WTC11 (cell line): ENCODE results near the gene CD44.

Experiments used
- ATF2 ChIP-seq: sonication (generic); formaldehyde crosslinking; IDR thresholded peaks from 2 replicates; pipeline ENCODE4 v1.8.1; 2022; ENCODE audit warnings: low read depth, missing genetic modification reagents, borderline replicate concordance
- CDX4 ChIP-seq: fragments of 250-450 bp; sonication (Bioruptor Pico); IDR thresholded peaks from 2 replicates; pipeline ENCODE4 v1.9.0; 2021; ENCODE audit warnings: moderate library complexity, mild to moderate bottlenecking, inconsistent platforms, borderline replicate concordance
- CTCF ChIP-seq: fragments of 200-600 bp; IDR thresholded peaks from 2 replicates; pipeline ENCODE4 v1.8.0; 2022; ENCODE audit warnings: antibody characterized with exemption
- ELF4 ChIP-seq: sonication (generic); formaldehyde crosslinking; IDR thresholded peaks from 2 replicates; pipeline ENCODE4 v1.8.1; 2022; ENCODE audit warnings: low read depth, mild to moderate bottlenecking, moderate library complexity, missing genetic modification reagents
- SMAD4 ChIP-seq: sonication (generic); formaldehyde crosslinking; IDR thresholded peaks from 2 replicates; pipeline ENCODE4 v1.8.0; 2022; ENCODE audit warnings: mild to moderate bottlenecking, missing genetic modification reagents
- SOX15 ChIP-seq: fragments of 250-450 bp; sonication (Bioruptor Pico); IDR thresholded peaks from 2 replicates; pipeline ENCODE4 v1.9.0; 2021; ENCODE audit warnings: mild to moderate bottlenecking
- STAT6 ChIP-seq: sonication (generic); formaldehyde crosslinking; conservative IDR thresholded peaks from 2 replicates; pipeline ENCODE4 v1.8.1; 2023; ENCODE audit warnings: mild to moderate bottlenecking, low read depth, missing genetic modification reagents, moderate library complexity
- ZMAT4 ChIP-seq: fragments of 250-450 bp; sonication (Bioruptor Pico); IDR thresholded peaks from 2 replicates; pipeline ENCODE4 v1.9.0; 2021; ENCODE audit warnings: mild to moderate bottlenecking

DNA sequence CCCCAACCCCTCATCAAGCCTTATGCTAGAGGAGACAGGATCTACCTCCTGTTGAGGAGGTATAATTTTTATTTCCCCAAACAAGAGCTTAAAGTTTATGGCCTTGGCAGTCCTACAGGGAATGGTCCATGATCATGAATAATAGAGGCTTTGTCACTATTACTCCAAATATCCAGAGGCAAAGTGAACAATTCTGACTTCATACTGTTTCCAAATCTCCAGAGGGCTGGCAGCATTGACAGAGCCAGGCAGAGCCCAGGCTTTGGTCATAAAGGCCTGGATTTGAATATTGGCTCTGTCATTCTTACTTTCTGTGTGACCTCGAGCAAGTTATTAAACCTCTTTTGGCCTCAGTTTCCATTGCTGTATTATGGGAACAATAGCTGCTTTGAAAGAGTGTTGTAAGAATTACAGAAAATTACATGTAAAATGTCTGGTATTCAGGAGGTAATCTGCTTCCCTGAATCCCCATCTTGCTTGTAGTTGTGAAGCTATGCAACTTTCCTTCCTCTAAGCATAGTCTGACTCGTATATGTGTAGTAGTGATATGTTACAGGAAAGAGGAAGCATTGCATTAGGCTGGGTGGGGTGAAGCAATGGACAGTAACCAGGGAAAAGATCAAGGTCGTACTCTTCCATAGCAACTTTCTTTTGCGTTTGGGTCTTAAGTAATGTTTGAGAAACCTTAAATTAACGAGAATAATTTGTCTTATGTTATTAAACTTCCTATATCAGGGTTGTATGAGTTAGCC is 88.8 kb downstream of the CD44 start:
- TF ChIP-seq CTCF (no peak), ATF2 (CRISPR knock-in tag) (no peak), SMAD4 (no peak), STAT6 (CRISPR knock-in tag) (no peak), SOX15 (CRISPR knock-in tag) (no peak), ZMAT4 (no peak), CDX4 (CRISPR knock-in tag) (no peak), ELF4 (CRISPR knock-in tag) (no peak)
